H9 (cell line): Measurements from ENCODE around the gene CMTM4. TPM values are rescaled to one million over a fixed set of nuclear protein-coding genes. Genes with fewer than 3 reads are reported as not detected.
A peak's percentile ranks its signal among the peaks of the same experiment; 100 is the strongest.

ENCODE experiments used
- DNase-seq: peaks from one replicate; pipeline ENCODE4 v3.0.0-alpha.2; 2017
- H2AFZ ChIP-seq: one replicate; pipeline ENCODE4 v1.6.1; 2013; ENCODE audit warnings: mild to moderate bottlenecking, low read length, control low read depth, moderate library complexity
- H2AK5ac ChIP-seq: 2 replicates; pipeline ENCODE4 v1.6.1; 2013; ENCODE audit warnings: low read length, control low read depth, mixed read lengths; ENCODE audit not compliant: insufficient read length
- H2BK120ac ChIP-seq: one replicate; pipeline ENCODE4 v1.6.1; 2013; ENCODE audit warnings: low read depth, mild to moderate bottlenecking, low read length, control low read depth, inconsistent platforms; ENCODE audit not compliant: poor library complexity, severe bottlenecking
- H2BK12ac ChIP-seq: 2 replicates; pipeline ENCODE4 v1.6.1; 2013; ENCODE audit warnings: low read length, control low read depth, mixed read lengths, low read depth; ENCODE audit not compliant: insufficient read length
- H2BK15ac ChIP-seq: 2 replicates; pipeline ENCODE4 v1.6.1; 2013; ENCODE audit warnings: low read depth, low read length, control low read depth
- H2BK20ac ChIP-seq: one replicate; pipeline ENCODE4 v1.6.1; 2013; ENCODE audit warnings: low read depth, mild to moderate bottlenecking, low read length, control low read depth, inconsistent platforms; ENCODE audit not compliant: poor library complexity, severe bottlenecking
- H2BK5ac ChIP-seq: 2 replicates; pipeline ENCODE4 v1.6.1; 2013; ENCODE audit warnings: low read length, control low read depth, mixed read lengths; ENCODE audit not compliant: insufficient read length
- H3K14ac ChIP-seq: 2 replicates; pipeline ENCODE4 v1.6.1; 2013; ENCODE audit warnings: low read length, control low read depth; ENCODE audit not compliant: insufficient read depth
- H3K18ac ChIP-seq: 2 replicates; pipeline ENCODE4 v1.6.1; 2013; ENCODE audit warnings: low read depth, mild to moderate bottlenecking, mixed read lengths, low read length, control low read depth; ENCODE audit not compliant: insufficient read length
- H3K23ac ChIP-seq: 2 replicates; pipeline ENCODE4 v1.6.1; 2013; ENCODE audit warnings: low read length, control low read depth, mixed read lengths, low read depth; ENCODE audit not compliant: insufficient read length
- H3K23me2 ChIP-seq: 2 replicates; pipeline ENCODE4 v1.6.1; 2013; ENCODE audit warnings: low read depth, mild to moderate bottlenecking, mixed read lengths, low read length, control low read depth; ENCODE audit not compliant: insufficient read length, poor library complexity, severe bottlenecking
- H3K27ac ChIP-seq: 2 replicates; pipeline ENCODE4 v1.5.1; 2013; ENCODE audit warnings: low read length, control low read depth, mixed read lengths, low read depth; ENCODE audit not compliant: insufficient read length
- H3K27me3 ChIP-seq: 2 replicates; pipeline ENCODE4 v1.6.1; 2013; ENCODE audit warnings: low read length, control low read depth, inconsistent platforms; ENCODE audit not compliant: insufficient read depth
- H3K4ac ChIP-seq: 2 replicates; pipeline ENCODE4 v1.6.1; 2013; ENCODE audit warnings: low read depth, mild to moderate bottlenecking, control low read depth, inconsistent platforms, low read length, moderate library complexity
- H3K4me1 ChIP-seq: 2 replicates; pipeline ENCODE4 v1.6.1; 2013; ENCODE audit warnings: low read length, control low read depth, inconsistent platforms; ENCODE audit not compliant: insufficient read depth
- H3K4me2 ChIP-seq: 2 replicates; pipeline ENCODE4 v1.6.1; 2013; ENCODE audit warnings: low read length, control low read depth, mixed read lengths; ENCODE audit not compliant: insufficient read length, insufficient read depth
- H3K56ac ChIP-seq: 2 replicates; pipeline ENCODE4 v1.6.1; 2013; ENCODE audit warnings: low read depth, mild to moderate bottlenecking, mixed read lengths, low read length, control low read depth; ENCODE audit not compliant: insufficient read length
- H3K79me1 ChIP-seq: 2 replicates; pipeline ENCODE4 v1.6.1; 2013; ENCODE audit warnings: low read depth, mild to moderate bottlenecking, moderate library complexity, low read length, control low read depth, inconsistent platforms; ENCODE audit not compliant: insufficient read depth, poor library complexity, severe bottlenecking
- H3K79me2 ChIP-seq: 2 replicates; pipeline ENCODE4 v1.6.1; 2013; ENCODE audit warnings: low read length, control low read depth, inconsistent platforms; ENCODE audit not compliant: insufficient read depth
- H3K9ac ChIP-seq: 2 replicates; pipeline ENCODE4 v1.6.1; 2013; ENCODE audit warnings: low read length, control low read depth, mixed read lengths; ENCODE audit not compliant: insufficient read length; ENCODE audit errors: extremely low read depth
- H3K9me3 ChIP-seq: one replicate; pipeline ENCODE4 v1.6.1; 2013; ENCODE audit warnings: low read depth, low read length, inconsistent platforms; ENCODE audit not compliant: control insufficient read depth
- H3T11ph ChIP-seq: one replicate; pipeline ENCODE4 v1.6.1; 2013; ENCODE audit warnings: mild to moderate bottlenecking, low read length, control low read depth, inconsistent platforms
- H4K20me1 ChIP-seq: one replicate; pipeline ENCODE4 v1.6.1; 2013; ENCODE audit not compliant: control insufficient read depth, insufficient read length, insufficient read depth
- H4K5ac ChIP-seq: 2 replicates; pipeline ENCODE4 v1.6.1; 2013; ENCODE audit warnings: low read depth, mild to moderate bottlenecking, mixed read lengths, low read length, control low read depth; ENCODE audit not compliant: insufficient read length
- H4K8ac ChIP-seq: replicated peaks from 2 replicates; pipeline ENCODE4 v1.6.1; 2013; ENCODE audit warnings: low read length, control low read depth, mixed read lengths, low read depth; ENCODE audit not compliant: insufficient read length
- H4K91ac ChIP-seq: 2 replicates; pipeline ENCODE4 v1.6.1; 2013; ENCODE audit warnings: low read depth, mild to moderate bottlenecking, moderate library complexity, mixed read lengths, low read length, control low read depth; ENCODE audit not compliant: insufficient read length
- H3K27ac Mint-ChIP-seq, 3 experiments: 2 replicates in 2 of 3; 3 replicates in 1 of 3; pipeline ENCODE4 v1.8.0; 2020 to 2021; ENCODE audit warnings: mixed read lengths in 3 of 3, mild to moderate bottlenecking in 1 of 3, moderate library complexity in 1 of 3
- H3K27me3 Mint-ChIP-seq: 2 replicates; pipeline ENCODE4 v1.8.0; 2021; ENCODE audit warnings: low read depth, mild to moderate bottlenecking, moderate library complexity, mixed read lengths
- H3K36me3 Mint-ChIP-seq, 3 experiments: 2 replicates in 2 of 3; 3 replicates in 1 of 3; pipeline ENCODE4 v1.8.0; 2020 to 2021; ENCODE audit warnings: low read depth in 3 of 3, mixed read lengths in 3 of 3; ENCODE audit not compliant: insufficient read depth in 1 of 3
- H3K4me1 Mint-ChIP-seq, 2 experiments: 2 replicates each; pipeline ENCODE4 v1.8.0; 2020; ENCODE audit warnings: mixed read lengths in 2 of 2
- H3K4me3 Mint-ChIP-seq, 2 experiments: 2 replicates in 1 of 2; 3 replicates in 1 of 2; pipeline ENCODE4 v1.8.0; 2020 to 2021; ENCODE audit warnings: mild to moderate bottlenecking in 2 of 2, mixed read lengths in 2 of 2, moderate library complexity in 1 of 2
- H3K9me3 Mint-ChIP-seq, 2 experiments: 2 replicates in 1 of 2; 3 replicates in 1 of 2; pipeline ENCODE4 v1.8.0; 2020; ENCODE audit warnings: mild to moderate bottlenecking in 2 of 2, mixed read lengths in 2 of 2, moderate library complexity in 1 of 2
- CTCF ChIP-seq: fragments of 200-600 bp; sonication (generic); conservative IDR thresholded peaks from 3 replicates; pipeline ENCODE4 v1.8.0; 2021; ENCODE audit warnings: antibody characterized with exemption, mild to moderate bottlenecking
- WGBS: extraction: QIAGEN DNeasy Blood & Tissue Kit; methylation state at CpG from one replicate; pipeline ENCODE4 v1.1.7; 2013; ENCODE audit warnings: missing lambda C conversion rate, low lambda C conversion rate, mixed read lengths; ENCODE audit not compliant: insufficient read length; ENCODE audit errors: extremely low coverage; 5-methylcytosine and 5-hydroxymethylcytosine counted together
- total RNA-seq: library from RNA; stranded (reverse); gene quantifications from 2 replicates; pipeline ENCODE4 v1.2.1, GENCODE V29; 2021

The CMTM4 gene
- total RNA-seq, 1 experiment from 2014 or later = 40.5 TPM

GRCh38 chr16:66693149-66693548 lies 3.4 kb downstream of the CMTM4 start:
- H2BK15ac ChIP-seq = no peak overlapping the region
- no peak overlapping the region for H4K91ac ChIP-seq
- no peak overlapping the region for H4K5ac ChIP-seq
- no peaks in the 10 kb centered on the region for H4K20me1 ChIP-seq
- no peak overlapping the region for H3K4me3 Mint-ChIP-seq
- H3K9ac ChIP-seq = no peak overlapping the region
- H2BK20ac ChIP-seq = no peak overlapping the region
- H3K23me2 ChIP-seq = peaks cover 9% of the 10 kb centered on the region
- H3K9me3 ChIP-seq = no peaks in the 10 kb centered on the region
- H3K27ac Mint-ChIP-seq = peak overlapping the region in 2 of 3 experiments; percentile 81 to 82; a peak in 3 of 7 replicates
- no peak overlapping the region for H2BK5ac ChIP-seq
- no peak overlapping the region for H2AK5ac ChIP-seq
- no peaks in the 10 kb centered on the region for H3K27me3 ChIP-seq
- no peak overlapping the region for H3K56ac ChIP-seq
- H3K4me1 Mint-ChIP-seq = peaks cover 47 to 60% of the 10 kb centered on the region in 2 experiments
- no peaks in the 10 kb centered on the region; a peak in 1 of 5 replicates for H3K9me3 Mint-ChIP-seq
- no peak for DNase-seq
- H3K18ac ChIP-seq = no peak overlapping the region
- peaks cover 3 to 12% (median 8%) of the 10 kb centered on the region in 3 experiments; a peak in 6 of 7 replicates for H3K36me3 Mint-ChIP-seq
- no peak overlapping the region for H3T11ph ChIP-seq
- WGBS = no CpG with 5 or more reads among the region's 4 CpGs
- H3K23ac ChIP-seq = no peak overlapping the region
- no peak overlapping the region for H2BK120ac ChIP-seq
- no peak overlapping the region for H2AFZ ChIP-seq
- H3K79me1 ChIP-seq = peaks cover 6% of the 10 kb centered on the region
- H3K27me3 Mint-ChIP-seq = peaks cover 8% of the 10 kb centered on the region
- H2BK12ac ChIP-seq = no peak overlapping the region
- H3K4me2 ChIP-seq = no peak overlapping the region
- no peak overlapping the region for H4K8ac ChIP-seq
- TF ChIP-seq CTCF = no peak
- H3K14ac ChIP-seq = no peak overlapping the region
- H3K79me2 ChIP-seq = peaks cover 1% of the 10 kb centered on the region; the same call in 1 of the 2 replicates
- H3K4me1 ChIP-seq = peaks cover 2% of the 10 kb centered on the region
- no peak overlapping the region for H3K27ac ChIP-seq
- H3K4ac ChIP-seq = no peak overlapping the region
